ENCODE data around the gene NLGN1.

The NLGN1 gene

DNA sequence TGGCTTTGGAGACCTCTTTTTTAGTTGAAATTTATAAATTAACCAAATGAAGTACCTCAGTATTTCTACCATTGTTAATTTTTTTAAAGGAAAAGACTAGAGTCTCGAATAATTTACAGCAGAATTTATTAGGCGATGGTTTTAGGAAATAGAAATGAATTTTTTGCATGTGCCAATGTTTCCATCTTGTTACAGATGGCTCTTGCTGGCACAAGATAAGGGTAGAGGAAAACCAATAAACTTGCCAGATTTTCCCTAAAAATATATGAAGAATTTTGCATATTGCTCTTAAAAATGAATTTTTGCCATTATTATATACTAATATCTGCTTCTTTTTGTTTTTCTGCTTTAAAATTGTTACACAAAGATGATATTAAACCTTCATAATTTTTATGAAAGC lies 380.7 kb downstream of the NLGN1 start:
- TF ChIP-seq, protein P1, sequence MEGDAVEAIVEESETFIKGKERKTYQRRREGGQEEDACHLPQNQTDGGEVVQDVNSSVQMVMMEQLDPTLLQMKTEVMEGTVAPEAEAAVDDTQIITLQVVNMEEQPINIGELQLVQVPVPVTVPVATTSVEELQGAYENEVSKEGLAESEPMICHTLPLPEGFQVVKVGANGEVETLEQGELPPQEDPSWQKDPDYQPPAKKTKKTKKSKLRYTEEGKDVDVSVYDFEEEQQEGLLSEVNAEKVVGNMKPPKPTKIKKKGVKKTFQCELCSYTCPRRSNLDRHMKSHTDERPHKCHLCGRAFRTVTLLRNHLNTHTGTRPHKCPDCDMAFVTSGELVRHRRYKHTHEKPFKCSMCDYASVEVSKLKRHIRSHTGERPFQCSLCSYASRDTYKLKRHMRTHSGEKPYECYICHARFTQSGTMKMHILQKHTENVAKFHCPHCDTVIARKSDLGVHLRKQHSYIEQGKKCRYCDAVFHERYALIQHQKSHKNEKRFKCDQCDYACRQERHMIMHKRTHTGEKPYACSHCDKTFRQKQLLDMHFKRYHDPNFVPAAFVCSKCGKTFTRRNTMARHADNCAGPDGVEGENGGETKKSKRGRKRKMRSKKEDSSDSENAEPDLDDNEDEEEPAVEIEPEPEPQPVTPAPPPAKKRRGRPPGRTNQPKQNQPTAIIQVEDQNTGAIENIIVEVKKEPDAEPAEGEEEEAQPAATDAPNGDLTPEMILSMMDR (IDR thresholded peaks at IDR 0.05; ENCODE audit: low read length, missing control alignments): no peak
- H3K4me3 ChIP-seq (replicated peaks; ENCODE audit: low read depth, low read length): no peak overlapping the region
- no peak for DNase-seq (ENCODE audit: low read depth)

DNA sequence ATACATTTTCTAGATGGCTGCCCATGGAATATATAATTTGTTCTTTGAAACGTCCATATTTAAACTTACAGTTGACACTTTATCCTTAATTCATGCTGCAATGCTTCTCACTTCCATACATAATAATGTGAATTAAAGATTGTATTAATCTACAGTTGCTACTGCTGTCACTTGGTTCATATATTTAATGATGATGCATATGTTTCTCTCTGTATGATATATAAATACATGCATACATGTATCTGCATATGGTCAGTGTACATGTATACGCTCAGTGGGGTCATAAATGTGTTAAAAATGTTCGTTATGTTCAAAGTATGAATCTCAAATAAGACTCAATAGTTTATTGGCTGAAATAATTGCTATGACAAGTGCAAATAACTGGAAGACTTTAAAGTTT lies 382.5 kb downstream of the NLGN1 start:
- no peak for DNase-seq (ENCODE audit: low read depth)
- no peak overlapping the region for H3K4me3 ChIP-seq (replicated peaks; ENCODE audit: low read depth, low read length)
- TF ChIP-seq, protein P1 (IDR thresholded peaks at IDR 0.05; ENCODE audit: low read length, missing control alignments): no peak

DNA sequence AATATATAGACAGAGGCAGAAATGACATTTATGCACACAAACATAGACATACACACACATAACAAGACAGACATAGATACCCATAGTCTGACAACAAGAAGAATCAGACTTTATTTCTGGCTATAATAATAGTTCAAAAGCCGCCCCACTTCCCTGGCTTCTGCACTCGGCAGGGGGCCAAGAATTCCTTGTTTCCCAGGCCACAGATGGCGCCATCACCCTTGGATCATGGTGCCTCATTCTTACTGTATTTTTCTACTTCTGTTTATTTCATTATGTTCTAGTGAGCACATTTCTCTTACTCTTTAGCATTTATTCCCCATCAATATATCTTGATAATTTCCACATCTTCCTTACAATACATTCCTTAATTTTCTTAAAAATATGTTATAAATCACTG lies 387.5 kb downstream of the NLGN1 start:
- DNase-seq (ENCODE audit: low read depth): no peak
- H3K4me3 ChIP-seq (replicated peaks; ENCODE audit: low read depth, low read length): no peak overlapping the region
- TF ChIP-seq, protein P1 (IDR thresholded peaks at IDR 0.05; ENCODE audit: low read length, missing control alignments): no peak

DNA sequence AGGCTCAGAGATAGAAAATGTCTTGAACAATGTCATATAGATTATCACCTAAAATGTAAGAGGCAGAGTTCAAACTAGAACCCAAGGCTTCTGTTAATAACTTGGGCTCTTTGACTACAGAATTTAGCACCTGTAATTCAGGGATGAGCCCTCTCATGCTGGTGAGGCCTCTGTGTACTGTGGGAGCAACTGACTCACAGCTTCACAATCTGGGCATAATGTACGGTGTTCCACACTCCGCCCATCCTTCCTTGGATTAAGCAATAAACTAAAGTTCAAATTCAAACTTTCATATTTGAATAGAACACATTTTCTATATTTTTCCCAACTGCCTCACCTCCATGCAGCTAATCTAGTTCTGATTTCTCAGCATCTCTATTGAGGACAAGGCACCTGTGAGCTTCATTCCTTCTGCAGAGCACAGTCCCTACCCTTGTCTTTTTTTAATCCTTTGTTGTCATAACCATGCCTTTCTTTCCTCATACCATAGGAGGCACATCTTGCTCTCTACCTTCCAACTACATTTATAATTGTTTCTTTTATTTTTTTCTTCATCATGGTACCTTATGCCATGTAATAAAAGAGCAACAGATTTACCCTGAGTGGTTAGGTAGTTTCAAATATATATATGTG lies 392.1 kb downstream of the NLGN1 start:
- TF ChIP-seq, protein P1 (IDR thresholded peaks at IDR 0.05; ENCODE audit: low read length, missing control alignments): no peak
- peak; percentile 31 for DNase-seq (ENCODE audit: low read depth)

DNA sequence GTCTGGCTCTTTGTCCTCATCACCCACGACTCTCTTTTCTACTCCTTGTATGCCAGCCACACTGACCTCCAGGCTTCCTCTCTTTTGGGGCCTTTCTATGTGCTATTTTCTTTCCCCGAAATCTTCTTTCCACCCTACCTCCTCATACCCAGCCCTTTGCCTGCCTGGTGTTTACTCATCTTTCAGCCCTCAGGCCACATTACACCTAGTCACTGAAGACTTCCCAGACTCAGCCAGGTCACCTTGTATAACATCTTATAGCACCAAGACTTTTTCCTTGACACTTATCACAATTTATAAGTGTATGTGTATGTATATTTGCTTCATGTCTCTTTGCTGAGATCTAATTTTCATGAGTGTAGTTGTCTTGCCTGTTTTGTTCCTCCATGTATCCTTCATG lies 396.4 kb downstream of the NLGN1 start:
- TF ChIP-seq, protein P1 (IDR thresholded peaks at IDR 0.05; ENCODE audit: low read length, missing control alignments): no peak
- no peak for DNase-seq (ENCODE audit: low read depth)
- H3K4me3 ChIP-seq (replicated peaks; ENCODE audit: low read depth, low read length): no peak overlapping the region

More for the DNA sequence above, 392.1 kb downstream of the NLGN1 start:
- H3K4me3 ChIP-seq (replicated peaks; ENCODE audit: low read depth, low read length): no peak overlapping the region

DNA sequence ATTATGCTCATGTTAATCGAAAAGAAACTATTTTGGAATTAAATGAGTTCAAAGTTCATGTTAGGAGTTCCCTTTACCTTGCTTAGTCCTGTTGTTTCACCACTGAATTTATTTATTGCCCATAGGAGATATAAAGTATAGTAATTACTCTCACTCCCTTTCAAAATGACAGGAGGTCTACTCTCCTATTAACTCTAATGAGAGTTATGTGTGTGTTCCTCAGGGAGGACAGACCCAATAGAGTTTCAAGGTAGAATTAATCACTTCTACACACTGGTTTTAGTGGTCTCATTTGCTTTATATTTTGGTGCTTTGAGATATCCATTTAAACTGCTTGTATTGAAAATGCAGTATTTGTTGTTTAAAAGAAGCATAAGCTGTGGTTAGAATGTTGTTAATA lies 398.9 kb downstream of the NLGN1 start:
- TF ChIP-seq, protein P1 (IDR thresholded peaks at IDR 0.05; ENCODE audit: low read length, missing control alignments): no peak
- DNase-seq (ENCODE audit: low read depth): no peak
- no peak overlapping the region for H3K4me3 ChIP-seq (replicated peaks; ENCODE audit: low read depth, low read length)

DNA sequence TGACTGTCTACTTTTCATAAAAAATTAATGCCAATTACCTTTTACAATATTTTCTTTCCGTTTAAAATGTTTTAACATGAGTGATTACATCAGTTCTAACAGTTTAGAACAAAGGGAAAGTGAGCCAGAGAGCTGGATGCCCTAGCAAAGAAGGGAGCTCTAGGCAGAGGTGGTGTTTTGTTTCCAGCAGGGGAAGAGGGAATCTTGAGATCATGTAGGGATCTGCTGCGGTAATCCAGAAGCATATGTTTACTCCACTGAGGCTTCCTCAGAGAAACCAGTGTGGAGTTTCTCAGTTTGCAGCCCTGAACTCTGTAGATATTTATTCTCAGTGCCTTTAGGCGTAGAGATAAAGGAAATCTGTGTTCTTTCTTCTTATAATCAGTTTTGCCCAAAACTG lies 399.3 kb downstream of the NLGN1 start:
- no peak for DNase-seq (ENCODE audit: low read depth)
- TF ChIP-seq, protein P1 (IDR thresholded peaks at IDR 0.05; ENCODE audit: low read length, missing control alignments): no peak
- H3K4me3 ChIP-seq (replicated peaks; ENCODE audit: low read depth, low read length): no peak overlapping the region

Data from fibroblast of pulmonary artery (primary cell).